ENCODE data around the gene LCA5L. TPM values are rescaled to one million over a fixed set of nuclear protein-coding genes. Genes with fewer than 3 reads are reported as not detected.

The LCA5L gene
- total and polyA plus RNA-seq, 10 of the 15 experiments (the other 5 are each of a cell fraction or from before 2014, with no cell fraction given): 0.18 to 0.55 (median 0.27) TPM; not detected in 2

DNA sequence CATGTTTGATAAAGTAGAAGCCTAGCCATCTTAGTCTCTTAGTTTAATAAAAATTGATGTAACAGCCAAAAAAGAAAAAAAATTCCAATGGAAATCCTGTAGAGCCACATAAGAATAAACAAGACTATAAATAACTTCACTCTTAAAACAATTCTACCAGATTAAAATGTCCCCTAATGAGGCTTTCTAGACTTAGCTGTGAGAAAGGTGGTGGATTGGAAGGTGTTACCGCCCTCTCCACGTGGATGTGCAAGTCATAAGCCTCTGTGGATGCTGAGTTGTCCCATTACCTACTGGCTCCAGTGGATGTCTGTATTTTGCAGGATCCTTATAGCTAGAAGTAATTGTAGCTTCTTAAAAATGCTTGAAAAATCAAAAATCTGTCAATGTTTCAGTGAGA, 14.6 kb downstream of the LCA5L start:
- Histone ChIP-seq H4K20me1 (ENCODE audit: control insufficient read depth, insufficient read depth) (no peaks in the 10 kb centered on the region), H3K4me2 (ENCODE audit: control insufficient read depth, insufficient read depth) (no peak overlapping the region), H3K9me3 (replicated peaks; ENCODE audit: control insufficient read depth, insufficient read depth, low read length) (no peaks in the 10 kb centered on the region), H3K4me3 (no peak overlapping the region), H2AFZ (ENCODE audit: control insufficient read depth, low read depth, low read length) (no peak overlapping the region), H3K79me2 (ENCODE audit: control insufficient read depth, insufficient read depth, low read length) (no peaks in the 10 kb centered on the region), H3K27me3 (replicated peaks in 1 of 2; ENCODE audit: control insufficient read depth in 2 of 2, insufficient read depth in 2 of 2, low read length in 1 of 2) (no peaks in the 10 kb centered on the region), H3K9ac (ENCODE audit: control insufficient read depth, insufficient read depth, low read length) (no peak overlapping the region), H3K4me1 (ENCODE audit: control insufficient read depth, insufficient read depth, low read length) (no peaks in the 10 kb centered on the region), H3K36me3 (ENCODE audit: control insufficient read depth in 2 of 2, insufficient read depth in 2 of 2, low read length in 1 of 2) (no peaks in the 10 kb centered on the region), H3K27ac (ENCODE audit: control insufficient read depth, insufficient read depth) (no peak overlapping the region)
- intact Hi-C loops (cut with micrococcal nuclease; ENCODE audit: unreplicated experiment): no loop called here
- BruUV-seq (replicated peaks): no TSS peak
- no peak for FAIRE-seq
- in situ Hi-C loops (cut with MboI): no loop called here
- ChIA-PET POLR2A (no interaction called here), SMC1A (ENCODE audit: uncharacterized antibody, unreplicated experiment) (no interaction called here), CTCF (interaction anchor here (1.2 to 2.3 kb wide), 3 partner anchors 10 to 19 kb away, joined by 3 to 8 read pairs (median 4); no protein-coding TSS in a partner anchor), RAD21 (ENCODE audit: unreplicated experiment) (no interaction called here)
- TF ChIP-seq SUPT20H (IDR thresholded peaks at IDR 0.05; ENCODE audit: borderline replicate concordance, control insufficient read depth, low read depth, low read length) (no peak), RFX5 (IDR thresholded peaks at IDR 0.05; ENCODE audit: low read depth, low read length) (no peak), SP1 (IDR thresholded peaks at IDR 0.05; ENCODE audit: low read depth, low read length) (no peak), TARDBP (IDR thresholded peaks at IDR 0.05; ENCODE audit: borderline replicate concordance) (no peak), RCOR1 (conservative IDR thresholded peaks at IDR 0.05; ENCODE audit: low read depth, low read length) (no peak), BRCA1 (IDR thresholded peaks at IDR 0.05; ENCODE audit: low read depth, low read length) (no peak), NFYA (IDR thresholded peaks at IDR 0.05; ENCODE audit: borderline replicate concordance, low read depth, low read length) (no peak)
- TF ChIP-seq, protein P1, sequence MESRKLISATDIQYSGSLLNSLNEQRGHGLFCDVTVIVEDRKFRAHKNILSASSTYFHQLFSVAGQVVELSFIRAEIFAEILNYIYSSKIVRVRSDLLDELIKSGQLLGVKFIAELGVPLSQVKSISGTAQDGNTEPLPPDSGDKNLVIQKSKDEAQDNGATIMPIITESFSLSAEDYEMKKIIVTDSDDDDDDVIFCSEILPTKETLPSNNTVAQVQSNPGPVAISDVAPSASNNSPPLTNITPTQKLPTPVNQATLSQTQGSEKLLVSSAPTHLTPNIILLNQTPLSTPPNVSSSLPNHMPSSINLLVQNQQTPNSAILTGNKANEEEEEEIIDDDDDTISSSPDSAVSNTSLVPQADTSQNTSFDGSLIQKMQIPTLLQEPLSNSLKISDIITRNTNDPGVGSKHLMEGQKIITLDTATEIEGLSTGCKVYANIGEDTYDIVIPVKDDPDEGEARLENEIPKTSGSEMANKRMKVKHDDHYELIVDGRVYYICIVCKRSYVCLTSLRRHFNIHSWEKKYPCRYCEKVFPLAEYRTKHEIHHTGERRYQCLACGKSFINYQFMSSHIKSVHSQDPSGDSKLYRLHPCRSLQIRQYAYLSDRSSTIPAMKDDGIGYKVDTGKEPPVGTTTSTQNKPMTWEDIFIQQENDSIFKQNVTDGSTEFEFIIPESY (IDR thresholded peaks at IDR 0.05): no peak
- TF ChIP-seq, protein P2, sequence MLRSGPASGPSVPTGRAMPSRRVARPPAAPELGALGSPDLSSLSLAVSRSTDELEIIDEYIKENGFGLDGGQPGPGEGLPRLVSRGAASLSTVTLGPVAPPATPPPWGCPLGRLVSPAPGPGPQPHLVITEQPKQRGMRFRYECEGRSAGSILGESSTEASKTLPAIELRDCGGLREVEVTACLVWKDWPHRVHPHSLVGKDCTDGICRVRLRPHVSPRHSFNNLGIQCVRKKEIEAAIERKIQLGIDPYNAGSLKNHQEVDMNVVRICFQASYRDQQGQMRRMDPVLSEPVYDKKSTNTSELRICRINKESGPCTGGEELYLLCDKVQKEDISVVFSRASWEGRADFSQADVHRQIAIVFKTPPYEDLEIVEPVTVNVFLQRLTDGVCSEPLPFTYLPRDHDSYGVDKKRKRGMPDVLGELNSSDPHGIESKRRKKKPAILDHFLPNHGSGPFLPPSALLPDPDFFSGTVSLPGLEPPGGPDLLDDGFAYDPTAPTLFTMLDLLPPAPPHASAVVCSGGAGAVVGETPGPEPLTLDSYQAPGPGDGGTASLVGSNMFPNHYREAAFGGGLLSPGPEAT (IDR thresholded peaks at IDR 0.05; ENCODE audit: low read depth): no peak
- TF ChIP-seq, protein P3, sequence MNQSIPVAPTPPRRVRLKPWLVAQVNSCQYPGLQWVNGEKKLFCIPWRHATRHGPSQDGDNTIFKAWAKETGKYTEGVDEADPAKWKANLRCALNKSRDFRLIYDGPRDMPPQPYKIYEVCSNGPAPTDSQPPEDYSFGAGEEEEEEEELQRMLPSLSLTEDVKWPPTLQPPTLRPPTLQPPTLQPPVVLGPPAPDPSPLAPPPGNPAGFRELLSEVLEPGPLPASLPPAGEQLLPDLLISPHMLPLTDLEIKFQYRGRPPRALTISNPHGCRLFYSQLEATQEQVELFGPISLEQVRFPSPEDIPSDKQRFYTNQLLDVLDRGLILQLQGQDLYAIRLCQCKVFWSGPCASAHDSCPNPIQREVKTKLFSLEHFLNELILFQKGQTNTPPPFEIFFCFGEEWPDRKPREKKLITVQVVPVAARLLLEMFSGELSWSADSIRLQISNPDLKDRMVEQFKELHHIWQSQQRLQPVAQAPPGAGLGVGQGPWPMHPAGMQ (IDR thresholded peaks at IDR 0.05; ENCODE audit: borderline replicate concordance): no peak
- ATAC-seq: no peak
- WGBS (ENCODE audit: insufficient coverage, insufficient replicate concordance, low lambda C conversion rate, missing lambda C conversion rate): 84% methylated on average over 2 of the region's 2 CpGs
- DNase-seq (ENCODE audit: low read depth, low spot score): no peak

Measured in GM12878 (cell line).